Type B pancreatic cell (in vitro differentiated cells): ENCODE results near the gene SPNS2. TPM values are rescaled to one million over a fixed set of nuclear protein-coding genes. Genes with fewer than 3 reads are reported as not detected.

Experiments used
- DNase-seq: peaks from one replicate; pipeline ENCODE4 v3.0.0; 2021; ENCODE audit warnings: mixed read lengths; ENCODE audit not compliant: unreplicated experiment; ENCODE audit errors: extremely low spot score
- H3K27ac Mint-ChIP-seq: 2 replicates; pipeline ENCODE4 v1.8.0; 2021; ENCODE audit warnings: mild to moderate bottlenecking, mixed read lengths
- H3K27me3 Mint-ChIP-seq: 2 replicates; pipeline ENCODE4 v1.8.0; 2021; ENCODE audit warnings: mixed read lengths
- H3K36me3 Mint-ChIP-seq: 2 replicates; pipeline ENCODE4 v1.8.0; 2021; ENCODE audit warnings: mixed read lengths
- H3K4me1 Mint-ChIP-seq: one replicate; pipeline ENCODE4 v1.8.0; 2021; ENCODE audit warnings: mixed read lengths; ENCODE audit not compliant: unreplicated experiment
- H3K4me3 Mint-ChIP-seq: 2 replicates; pipeline ENCODE4 v1.8.0; 2021; ENCODE audit warnings: mild to moderate bottlenecking, mixed read lengths
- H3K9me3 Mint-ChIP-seq: 2 replicates; pipeline ENCODE4 v1.8.0; 2021; ENCODE audit warnings: mixed read lengths
- total RNA-seq: library from RNA; stranded (reverse); gene quantifications from 2 replicates; pipeline ENCODE4 v1.2.1, GENCODE V29; 2021; ENCODE audit warnings: low replicate concordance
- TF ChIP-seq, protein P1 (sequence below): fragments of 200-600 bp; sonication (generic); conservative IDR thresholded peaks from 2 replicates; pipeline ENCODE4 v1.5.0; 2021; ENCODE audit warnings: antibody characterized with exemption, mild to moderate bottlenecking

The SPNS2 gene
- total RNA-seq, 1 donor from 2014 or later = 16.1 TPM

DNA sequence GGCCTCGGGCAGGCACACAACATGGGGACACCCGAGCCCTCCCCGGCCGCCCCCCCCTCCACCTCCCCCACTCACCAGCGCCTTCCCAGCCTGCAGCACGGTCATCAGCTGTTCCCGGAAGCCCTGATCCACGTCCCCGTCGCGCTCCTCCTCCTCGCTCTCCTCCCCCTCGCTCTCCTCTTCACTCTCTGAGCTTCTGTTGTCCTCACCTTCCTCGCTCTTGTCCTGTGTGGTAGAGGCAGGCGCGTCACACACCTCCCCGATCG lies 46.2 kb downstream of the SPNS2 start:
- no peak overlapping the region for H3K4me3 Mint-ChIP-seq
- peaks cover 3% of the 10 kb centered on the region for H3K36me3 Mint-ChIP-seq
- no peak for DNase-seq
- H3K4me1 Mint-ChIP-seq = no peaks in the 10 kb centered on the region
- no peaks in the 10 kb centered on the region for H3K27me3 Mint-ChIP-seq
- no peak overlapping the region for H3K27ac Mint-ChIP-seq
- TF ChIP-seq, protein P1, sequence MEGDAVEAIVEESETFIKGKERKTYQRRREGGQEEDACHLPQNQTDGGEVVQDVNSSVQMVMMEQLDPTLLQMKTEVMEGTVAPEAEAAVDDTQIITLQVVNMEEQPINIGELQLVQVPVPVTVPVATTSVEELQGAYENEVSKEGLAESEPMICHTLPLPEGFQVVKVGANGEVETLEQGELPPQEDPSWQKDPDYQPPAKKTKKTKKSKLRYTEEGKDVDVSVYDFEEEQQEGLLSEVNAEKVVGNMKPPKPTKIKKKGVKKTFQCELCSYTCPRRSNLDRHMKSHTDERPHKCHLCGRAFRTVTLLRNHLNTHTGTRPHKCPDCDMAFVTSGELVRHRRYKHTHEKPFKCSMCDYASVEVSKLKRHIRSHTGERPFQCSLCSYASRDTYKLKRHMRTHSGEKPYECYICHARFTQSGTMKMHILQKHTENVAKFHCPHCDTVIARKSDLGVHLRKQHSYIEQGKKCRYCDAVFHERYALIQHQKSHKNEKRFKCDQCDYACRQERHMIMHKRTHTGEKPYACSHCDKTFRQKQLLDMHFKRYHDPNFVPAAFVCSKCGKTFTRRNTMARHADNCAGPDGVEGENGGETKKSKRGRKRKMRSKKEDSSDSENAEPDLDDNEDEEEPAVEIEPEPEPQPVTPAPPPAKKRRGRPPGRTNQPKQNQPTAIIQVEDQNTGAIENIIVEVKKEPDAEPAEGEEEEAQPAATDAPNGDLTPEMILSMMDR = no peak
- H3K9me3 Mint-ChIP-seq = no peaks in the 10 kb centered on the region

DNA sequence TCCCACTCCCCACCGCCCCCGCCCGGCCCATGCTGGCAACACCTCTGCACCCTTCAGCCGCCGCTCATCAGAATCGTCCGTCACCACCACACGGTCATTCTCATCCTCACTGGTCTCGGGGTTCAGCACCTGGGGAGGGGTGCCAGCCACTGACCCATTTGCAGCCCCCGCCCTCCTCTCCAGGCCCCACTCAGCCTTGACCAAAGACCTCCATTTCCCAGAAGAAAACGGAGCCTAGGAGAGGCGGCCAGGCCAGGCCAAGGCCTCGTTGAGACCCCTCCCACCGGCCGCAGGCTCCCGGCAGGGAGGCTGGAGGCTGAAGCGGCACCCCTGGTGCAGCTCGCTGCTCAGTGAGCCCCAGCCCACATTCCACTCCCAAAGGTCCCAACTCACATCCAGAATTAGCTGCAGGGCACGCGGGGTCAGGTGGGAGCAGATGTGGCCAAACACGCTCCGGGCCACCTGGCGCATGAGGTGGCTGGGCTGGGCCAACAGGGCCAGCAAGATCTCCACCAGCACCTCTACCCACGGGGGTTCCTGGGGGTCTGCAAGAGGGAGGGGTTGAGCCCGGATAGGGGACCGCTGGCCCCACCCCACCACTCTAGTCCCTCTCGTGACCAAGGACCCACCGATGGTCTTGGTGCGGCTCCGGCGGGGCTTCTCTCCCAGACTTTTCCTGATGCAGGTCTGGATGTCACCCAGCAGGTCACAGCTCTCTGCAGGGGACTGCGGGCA lies 46.7 kb downstream of the SPNS2 start:
- Mint-ChIP-seq H3K4me3 (no peak overlapping the region), H3K36me3 (peaks cover 3% of the 10 kb centered on the region), H3K27me3 (no peaks in the 10 kb centered on the region), H3K9me3 (no peaks in the 10 kb centered on the region), H3K4me1 (no peaks in the 10 kb centered on the region), H3K27ac (no peak overlapping the region)
- DNase-seq = no peak
- TF ChIP-seq, protein P1 = no peak

GRCh38 chr17:4547118-4547906 lies 48.6 kb downstream of the SPNS2 start:
- TF ChIP-seq, protein P1 = no peak
- Mint-ChIP-seq H3K9me3 (no peaks in the 10 kb centered on the region), H3K27me3 (no peaks in the 10 kb centered on the region), H3K36me3 (peaks cover 7% of the 10 kb centered on the region), H3K27ac (no peak overlapping the region), H3K4me1 (no peaks in the 10 kb centered on the region), H3K4me3 (no peak overlapping the region)
- no peak for DNase-seq

DNA sequence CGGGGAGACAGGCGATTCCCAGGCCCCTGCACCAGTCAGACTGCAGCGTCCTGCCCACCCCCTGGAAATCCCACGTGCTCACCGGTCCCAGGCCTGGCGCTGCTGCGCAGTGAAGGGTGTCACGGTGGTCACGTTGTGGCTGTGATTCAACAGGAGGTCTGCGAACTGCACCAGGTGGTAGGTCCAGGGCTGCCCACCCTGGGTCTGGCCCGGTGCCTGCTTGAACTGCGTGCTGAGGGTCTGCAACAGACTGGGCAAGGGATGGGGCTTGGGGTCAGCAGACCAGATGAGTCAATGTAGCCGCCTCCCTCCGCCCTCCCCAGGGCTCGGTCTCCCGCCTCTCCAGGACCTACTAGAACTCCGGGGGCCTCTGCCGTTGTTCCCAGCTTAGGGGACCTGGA lies 49.4 kb downstream of the SPNS2 start:
- no peaks in the 10 kb centered on the region for H3K9me3 Mint-ChIP-seq
- H3K4me3 Mint-ChIP-seq = no peak overlapping the region
- H3K27me3 Mint-ChIP-seq = no peaks in the 10 kb centered on the region
- TF ChIP-seq, protein P1 = no peak
- peaks cover 7% of the 10 kb centered on the region for H3K36me3 Mint-ChIP-seq
- no peaks in the 10 kb centered on the region for H3K4me1 Mint-ChIP-seq
- DNase-seq = no peak
- H3K27ac Mint-ChIP-seq = no peak overlapping the region

DNA sequence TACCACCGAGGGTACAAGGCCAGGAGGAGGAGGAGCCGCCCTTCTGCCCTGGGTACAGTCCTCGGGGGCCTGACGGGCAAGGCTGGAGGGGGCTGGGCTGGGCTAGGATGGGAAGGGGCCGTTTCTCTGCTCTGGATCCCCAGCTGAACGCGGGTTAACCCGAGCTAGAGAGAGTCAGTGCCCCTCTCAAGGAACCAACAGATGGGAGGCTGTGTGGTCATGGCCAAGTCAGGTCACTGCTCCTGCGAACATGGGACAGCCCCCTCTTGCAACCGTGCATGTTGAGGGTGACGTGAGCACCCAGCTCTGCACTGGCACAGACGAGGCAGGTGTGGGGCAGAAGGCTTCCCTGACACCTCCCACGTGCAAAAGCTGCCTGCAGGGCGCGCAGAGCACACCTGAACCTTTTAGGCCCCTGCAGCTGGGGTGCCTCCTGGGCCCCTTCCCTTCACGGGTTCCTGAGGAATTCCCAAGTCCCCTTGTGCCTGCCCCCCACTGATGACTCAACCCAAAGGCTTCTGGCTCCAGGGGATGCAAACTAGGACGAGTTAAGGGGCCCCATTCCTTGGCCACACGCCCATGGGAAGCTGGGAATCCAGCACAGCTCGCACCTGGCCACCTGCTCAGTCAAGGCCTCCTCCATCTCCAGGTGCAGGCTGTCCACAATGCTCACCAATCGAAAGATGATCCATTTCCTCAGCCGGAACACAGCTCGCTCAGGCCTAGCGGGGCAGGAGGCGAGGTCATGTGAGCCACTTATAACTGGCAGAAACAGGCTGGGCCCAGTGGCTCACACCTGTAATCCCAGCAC lies 50.2 kb downstream of the SPNS2 start:
- Mint-ChIP-seq H3K4me3 (no peak overlapping the region), H3K9me3 (no peaks in the 10 kb centered on the region), H3K36me3 (peaks cover 7% of the 10 kb centered on the region), H3K4me1 (no peaks in the 10 kb centered on the region), H3K27ac (no peak overlapping the region), H3K27me3 (no peaks in the 10 kb centered on the region)
- TF ChIP-seq, protein P1 = no peak
- DNase-seq = no peak
